Endothelial cell of umbilical vein (primary cell): ENCODE measurements around the gene PDE6C. TPM values are rescaled to one million over a fixed set of nuclear protein-coding genes. Genes with fewer than 3 reads are reported as not detected.

ENCODE experiments used
- BruUV-seq: library from RNA; stranded (reverse); fragments of 400-500 nt; replicated peaks from 2 replicates; lab custom pipeline; 2021; lab: Mats Ljungman, UMichigan
- CTCF ChIA-PET: fragments of 300-600, 350-600 bp; sonication (Branson Sonifier 250); formaldehyde crosslinking; loops from one replicate; lab custom pipeline; 2021; ENCODE audit warnings: antibody characterized with exemption, inconsistent platforms; lab: Charles Lee
- POLR2A ChIA-PET: fragments of 300-600, 350-600 bp; sonication (Branson Sonifier 250); formaldehyde crosslinking; loops from one replicate; lab custom pipeline; 2021; ENCODE audit warnings: antibody characterized with exemption, inconsistent platforms; lab: Charles Lee
- DNase-seq: peaks from one replicate; pipeline ENCODE4 v3.0.0-alpha.2; 2011; ENCODE audit warnings: low read depth, low spot score
- FAIRE-seq: peaks from 2 replicates; lab custom pipeline; 2011; peaks lifted over from hg19 to GRCh38; lab: Jason Lieb, UNC
- H2AFZ ChIP-seq: 2 replicates; pipeline ENCODE4 v1.6.0; 2012; ENCODE audit warnings: low read depth, low read length, control low read depth, inconsistent platforms
- H3K27ac ChIP-seq: 2 replicates; pipeline ENCODE4 v1.5.1; 2011; ENCODE audit warnings: low read depth, mild to moderate bottlenecking, control low read depth, low read length, moderate library complexity; ENCODE audit not compliant: insufficient read depth
- H3K27me3 ChIP-seq, 2 experiments: 2 replicates each; pipeline versions ENCODE4 v1.6.0 to v1.6.1; 2011; ENCODE audit warnings: low read length in 2 of 2, mixed read lengths in 1 of 2; ENCODE audit not compliant: control insufficient read depth in 2 of 2, insufficient read depth in 2 of 2
- H3K36me3 ChIP-seq, 2 experiments: 2 replicates in 1 of 2; 3 replicates in 1 of 2; pipeline ENCODE4 v1.5.1; 2011; ENCODE audit warnings: low read length in 2 of 2, mild to moderate bottlenecking in 1 of 2, moderate library complexity in 1 of 2; ENCODE audit not compliant: control insufficient read depth in 2 of 2, insufficient read depth in 2 of 2; ENCODE audit errors: extremely low read depth in 1 of 2
- H3K4me1 ChIP-seq: 3 replicates; pipeline ENCODE4 v1.5.1; 2011; ENCODE audit warnings: mild to moderate bottlenecking, low read length; ENCODE audit not compliant: control insufficient read depth, insufficient read depth; ENCODE audit errors: extremely low read depth
- H3K4me2 ChIP-seq: 2 replicates; pipeline ENCODE4 v1.6.1; 2011; ENCODE audit warnings: low read length, control low read depth, mixed read lengths; ENCODE audit not compliant: insufficient read depth
- H3K4me3 ChIP-seq, 3 experiments: fragments of 200-600 bp in 1 of 3; sonication (generic), shearing (Covaris generic) in 1 of 3; replicated peaks in 1 of 3; 2 replicates each; pipeline ENCODE4 v1.5.1; 2011 to 2016; ENCODE audit warnings: control low read depth in 3 of 3, low read length in 3 of 3, mild to moderate bottlenecking in 2 of 3, inconsistent platforms in 1 of 3, low read depth in 1 of 3, moderate library complexity in 1 of 3; ENCODE audit not compliant: insufficient read depth in 1 of 3
- H3K79me2 ChIP-seq: 2 replicates; pipeline ENCODE4 v1.6.0; 2012; ENCODE audit warnings: low read length, inconsistent platforms; ENCODE audit not compliant: control insufficient read depth, insufficient read depth
- H3K9ac ChIP-seq: replicated peaks from 2 replicates; pipeline ENCODE3; 2011; ENCODE audit warnings: low read length, control low read depth; ENCODE audit not compliant: insufficient read depth; ENCODE audit errors: extremely low read depth
- H3K9me1 ChIP-seq: replicated peaks from 3 replicates; pipeline ENCODE4 v1.6.0; 2011; ENCODE audit warnings: mild to moderate bottlenecking, low read length; ENCODE audit not compliant: control insufficient read depth, insufficient read depth; ENCODE audit errors: extremely low read depth
- H3K9me3 ChIP-seq: replicated peaks from 2 replicates; pipeline ENCODE4 v1.5.1; 2012; ENCODE audit warnings: low read length, inconsistent platforms; ENCODE audit not compliant: control insufficient read depth, insufficient read depth
- H4K20me1 ChIP-seq: replicated peaks from 2 replicates; pipeline ENCODE3; 2011; ENCODE audit warnings: mild to moderate bottlenecking, low read length; ENCODE audit not compliant: control insufficient read depth, insufficient read depth; ENCODE audit errors: extremely low read depth
- EZH2 ChIP-seq: IDR thresholded peaks from 2 replicates; pipeline ENCODE4 v1.6.1; 2012; ENCODE audit warnings: borderline replicate concordance, low read depth, mild to moderate bottlenecking, moderate library complexity, low read length, inconsistent platforms; ENCODE audit not compliant: severe bottlenecking
- FOS ChIP-seq: IDR thresholded peaks from 2 replicates; pipeline ENCODE4 v1.6.1; 2011; ENCODE audit warnings: mild to moderate bottlenecking, low read length, moderate library complexity, borderline replicate concordance; ENCODE audit not compliant: insufficient read depth
- GATA2 ChIP-seq: IDR thresholded peaks from 2 replicates; pipeline ENCODE4 v1.7.0; 2011; ENCODE audit warnings: low read depth, mild to moderate bottlenecking, moderate library complexity, mixed read lengths, low read length; ENCODE audit not compliant: insufficient read length, insufficient read depth
- JUN ChIP-seq: IDR thresholded peaks from 2 replicates; pipeline ENCODE4 v1.6.1; 2011; ENCODE audit warnings: borderline replicate concordance, low read depth; ENCODE audit not compliant: insufficient read length, insufficient read depth
- MYC ChIP-seq: IDR thresholded peaks from one replicate; pipeline ENCODE4 v1.6.1; 2011; ENCODE audit warnings: mild to moderate bottlenecking, low read depth, low read length
- POLR2A ChIP-seq: IDR thresholded peaks from 2 replicates; pipeline ENCODE4 v1.6.1; 2012; ENCODE audit warnings: low read depth, mild to moderate bottlenecking, control low read depth, low read length
- POLR2AphosphoS5 ChIP-seq: IDR thresholded peaks from 2 replicates; pipeline ENCODE4 v1.6.1; 2012; ENCODE audit warnings: low read depth, mild to moderate bottlenecking, control low read depth, low read length, moderate library complexity; ENCODE audit not compliant: insufficient read depth
- dilution Hi-C: fragments of 300-500 bp; cut with MboI; formaldehyde crosslinking; loops from one replicate; pipeline ENCODE4 v1.15.0; 2019; ENCODE audit warnings: low sequenced_read_pairs; ENCODE audit not compliant: extremely low pct_ligation_motif_present
- intact Hi-C: fragments of 100-400 bp; cut with micrococcal nuclease; formaldehyde crosslinking; loops from one replicate; pipeline ENCODE4 v1.10.0; 2022
- polyA plus RNA-seq, 4 experiments: library from polyadenylated mRNA; depleted of rRNA in 3 of 4; stranded (reverse) in 3 of 4; unstranded in 1 of 4; fragments of >200 nt; gene quantifications; 2 replicates each; pipeline versions ENCODE4 v1.2.1 to v1.2.3, GENCODE V29; 2011 to 2012; ENCODE audit warnings: missing spikeins in 1 of 4
- total RNA-seq: library from RNA; stranded (reverse); gene quantifications from 2 replicates; pipeline ENCODE4 v1.2.3, GENCODE V29; 2021
- TF ChIP-seq, protein P1 (sequence below): IDR thresholded peaks from 2 replicates; pipeline ENCODE4 v1.6.1; 2011; ENCODE audit not compliant: insufficient read depth, insufficient read length
- TF ChIP-seq, protein P2 (sequence below), 2 donors: IDR thresholded peaks; 1 replicate in 1 of 2; 2 replicates in 1 of 2; pipeline ENCODE4 v1.5.1; 2011; ENCODE audit warnings: low read length in 2 of 2, mild to moderate bottlenecking in 2 of 2, moderate library complexity in 2 of 2, control low read depth in 1 of 2, inconsistent platforms in 1 of 2, low read depth in 1 of 2; ENCODE audit not compliant: insufficient read depth in 1 of 2; ENCODE audit errors: extremely low read depth in 1 of 2

PDE6C gene
- total and polyA plus RNA-seq, 2 donors (not counting 3 experiments of a cell fraction or from before 2014, with no cell fraction given), result not detected

DNA sequence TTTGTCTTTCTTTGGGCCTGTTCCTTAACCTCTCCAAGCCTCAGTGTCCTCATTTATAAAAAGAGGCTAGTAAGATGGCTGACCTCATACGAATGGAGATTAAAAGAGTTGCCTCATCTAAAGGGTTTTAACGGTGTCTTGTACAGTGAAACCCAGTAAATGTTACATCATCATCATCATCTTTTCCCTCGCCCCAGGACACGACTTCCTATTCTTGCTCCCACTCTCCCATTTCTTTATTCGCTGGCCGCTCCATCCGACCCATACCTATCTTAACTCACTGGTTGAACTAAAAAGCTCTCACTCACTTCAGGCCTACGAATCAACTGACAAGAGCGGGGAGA, 89.5 kb downstream of the PDE6C start:
- Histone ChIP-seq H3K9ac (peak overlapping the region; percentile 94), H3K79me2 (peaks cover 6% of the 10 kb centered on the region), H3K27ac (peak overlapping the region; percentile 74), H2AFZ (peak overlapping the region; percentile 80), H3K4me2 (peak overlapping the region; percentile 93), H3K9me3 (no peaks in the 10 kb centered on the region), H4K20me1 (no peaks in the 10 kb centered on the region), H3K27me3 (no peaks in the 10 kb centered on the region), H3K9me1 (no peaks in the 10 kb centered on the region), H3K4me1 (peaks cover 9% of the 10 kb centered on the region), H3K4me3 (peak overlapping the region; percentile 68 to 94 (median 88)), H3K36me3 (peaks cover 5 to 10% of the 10 kb centered on the region in 2 experiments)
- TSS peak; percentile 55 for BruUV-seq
- TF ChIP-seq POLR2A, result no peak
- TF ChIP-seq, protein P1, sequence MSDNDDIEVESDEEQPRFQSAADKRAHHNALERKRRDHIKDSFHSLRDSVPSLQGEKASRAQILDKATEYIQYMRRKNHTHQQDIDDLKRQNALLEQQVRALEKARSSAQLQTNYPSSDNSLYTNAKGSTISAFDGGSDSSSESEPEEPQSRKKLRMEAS, result no peak
- TF ChIP-seq FOS, result no peak
- no peak for TF ChIP-seq JUN
- TF ChIP-seq MYC, result no peak
- TF ChIP-seq, protein P2, sequence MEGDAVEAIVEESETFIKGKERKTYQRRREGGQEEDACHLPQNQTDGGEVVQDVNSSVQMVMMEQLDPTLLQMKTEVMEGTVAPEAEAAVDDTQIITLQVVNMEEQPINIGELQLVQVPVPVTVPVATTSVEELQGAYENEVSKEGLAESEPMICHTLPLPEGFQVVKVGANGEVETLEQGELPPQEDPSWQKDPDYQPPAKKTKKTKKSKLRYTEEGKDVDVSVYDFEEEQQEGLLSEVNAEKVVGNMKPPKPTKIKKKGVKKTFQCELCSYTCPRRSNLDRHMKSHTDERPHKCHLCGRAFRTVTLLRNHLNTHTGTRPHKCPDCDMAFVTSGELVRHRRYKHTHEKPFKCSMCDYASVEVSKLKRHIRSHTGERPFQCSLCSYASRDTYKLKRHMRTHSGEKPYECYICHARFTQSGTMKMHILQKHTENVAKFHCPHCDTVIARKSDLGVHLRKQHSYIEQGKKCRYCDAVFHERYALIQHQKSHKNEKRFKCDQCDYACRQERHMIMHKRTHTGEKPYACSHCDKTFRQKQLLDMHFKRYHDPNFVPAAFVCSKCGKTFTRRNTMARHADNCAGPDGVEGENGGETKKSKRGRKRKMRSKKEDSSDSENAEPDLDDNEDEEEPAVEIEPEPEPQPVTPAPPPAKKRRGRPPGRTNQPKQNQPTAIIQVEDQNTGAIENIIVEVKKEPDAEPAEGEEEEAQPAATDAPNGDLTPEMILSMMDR (IDR thresholded peaks at IDR 0.05; ENCODE audit: extremely low read depth in 1 of 2, insufficient read depth in 1 of 2, low read depth in 1 of 2, low read length in 2 of 2), result no peak
- TF ChIP-seq GATA2, result no peak
- TF ChIP-seq EZH2, result no peak
- TF ChIP-seq POLR2AphosphoS5, result no peak
- intact Hi-C loops (loop anchor here (1.0 to 10.0 kb wide), 3 partner anchors 114 to 843 kb away; partner anchors contain the start of gene HELLS), dilution Hi-C loops (no loop called here)
- CTCF ChIA-PET, result interaction anchor here (0.7 to 1.8 kb wide), 7 partner anchors 11 to 618 kb away, joined by 3 to 11 read pairs (median 5); no protein-coding TSS in a partner anchor
- FAIRE-seq (peak; percentile 42), DNase-seq (no peak)
- POLR2A ChIA-PET, result interaction anchor here (0.7 to 1.6 kb wide), 2 partner anchors 19 to 513 kb away, joined by 4 to 5 read pairs; no protein-coding TSS in a partner anchor
